AG09319 (cell line): ENCODE results near the gene BBS12.

Experiments used
- DNase-seq: peaks from one replicate; pipeline ENCODE4 v3.0.0-alpha.2; 2010; ENCODE audit warnings: low read depth; ENCODE audit errors: extremely low read depth
- TF ChIP-seq, protein P1 (sequence below): IDR thresholded peaks from 2 replicates; pipeline ENCODE4 v1.5.1; 2011; ENCODE audit warnings: low read depth, mild to moderate bottlenecking, inconsistent platforms, low read length, moderate library complexity

Gene BBS12

DNA sequence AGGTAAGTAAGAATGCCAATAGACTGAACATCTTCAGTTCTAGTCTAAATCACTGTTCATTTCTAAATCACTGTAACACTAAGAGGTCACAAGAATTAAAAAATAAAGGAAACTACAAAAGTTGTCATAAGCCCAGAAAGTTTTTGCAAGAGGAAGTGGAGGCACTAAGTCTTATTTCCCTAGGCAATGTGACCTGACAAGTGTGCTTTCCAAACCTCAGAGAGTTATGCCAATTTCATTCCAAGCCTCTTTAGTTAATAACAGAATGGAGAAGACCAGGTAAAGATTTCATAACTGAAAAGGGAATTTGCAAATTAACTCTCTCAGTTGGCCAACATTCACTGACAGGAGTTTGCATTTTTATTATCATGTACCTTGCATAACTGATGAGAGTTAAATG lies 40.5 kb downstream of the BBS12 start:
- TF ChIP-seq, protein P1, sequence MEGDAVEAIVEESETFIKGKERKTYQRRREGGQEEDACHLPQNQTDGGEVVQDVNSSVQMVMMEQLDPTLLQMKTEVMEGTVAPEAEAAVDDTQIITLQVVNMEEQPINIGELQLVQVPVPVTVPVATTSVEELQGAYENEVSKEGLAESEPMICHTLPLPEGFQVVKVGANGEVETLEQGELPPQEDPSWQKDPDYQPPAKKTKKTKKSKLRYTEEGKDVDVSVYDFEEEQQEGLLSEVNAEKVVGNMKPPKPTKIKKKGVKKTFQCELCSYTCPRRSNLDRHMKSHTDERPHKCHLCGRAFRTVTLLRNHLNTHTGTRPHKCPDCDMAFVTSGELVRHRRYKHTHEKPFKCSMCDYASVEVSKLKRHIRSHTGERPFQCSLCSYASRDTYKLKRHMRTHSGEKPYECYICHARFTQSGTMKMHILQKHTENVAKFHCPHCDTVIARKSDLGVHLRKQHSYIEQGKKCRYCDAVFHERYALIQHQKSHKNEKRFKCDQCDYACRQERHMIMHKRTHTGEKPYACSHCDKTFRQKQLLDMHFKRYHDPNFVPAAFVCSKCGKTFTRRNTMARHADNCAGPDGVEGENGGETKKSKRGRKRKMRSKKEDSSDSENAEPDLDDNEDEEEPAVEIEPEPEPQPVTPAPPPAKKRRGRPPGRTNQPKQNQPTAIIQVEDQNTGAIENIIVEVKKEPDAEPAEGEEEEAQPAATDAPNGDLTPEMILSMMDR, result no peak
- DNase-seq, result no peak

DNA sequence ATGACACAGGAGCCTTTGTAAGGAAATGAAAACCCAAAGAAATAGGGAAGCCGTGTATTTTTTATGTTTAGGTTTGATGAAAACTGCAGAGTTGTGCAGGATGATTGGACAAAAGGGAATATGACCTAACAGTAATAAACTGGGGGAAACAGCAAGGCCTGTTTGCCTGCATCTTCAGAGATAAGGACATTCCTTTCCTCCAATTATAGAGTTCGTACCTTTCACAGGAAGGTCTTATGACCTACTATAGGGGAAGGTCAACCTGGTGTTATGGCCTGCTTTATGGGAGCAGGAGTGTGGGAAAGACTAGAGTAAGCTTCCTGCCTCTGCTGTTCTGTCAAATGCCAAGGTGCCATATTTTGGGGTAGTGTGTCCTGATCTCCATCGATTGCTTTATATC lies 42.5 kb downstream of the BBS12 start:
- TF ChIP-seq, protein P1, result no peak
- no peak for DNase-seq

DNA sequence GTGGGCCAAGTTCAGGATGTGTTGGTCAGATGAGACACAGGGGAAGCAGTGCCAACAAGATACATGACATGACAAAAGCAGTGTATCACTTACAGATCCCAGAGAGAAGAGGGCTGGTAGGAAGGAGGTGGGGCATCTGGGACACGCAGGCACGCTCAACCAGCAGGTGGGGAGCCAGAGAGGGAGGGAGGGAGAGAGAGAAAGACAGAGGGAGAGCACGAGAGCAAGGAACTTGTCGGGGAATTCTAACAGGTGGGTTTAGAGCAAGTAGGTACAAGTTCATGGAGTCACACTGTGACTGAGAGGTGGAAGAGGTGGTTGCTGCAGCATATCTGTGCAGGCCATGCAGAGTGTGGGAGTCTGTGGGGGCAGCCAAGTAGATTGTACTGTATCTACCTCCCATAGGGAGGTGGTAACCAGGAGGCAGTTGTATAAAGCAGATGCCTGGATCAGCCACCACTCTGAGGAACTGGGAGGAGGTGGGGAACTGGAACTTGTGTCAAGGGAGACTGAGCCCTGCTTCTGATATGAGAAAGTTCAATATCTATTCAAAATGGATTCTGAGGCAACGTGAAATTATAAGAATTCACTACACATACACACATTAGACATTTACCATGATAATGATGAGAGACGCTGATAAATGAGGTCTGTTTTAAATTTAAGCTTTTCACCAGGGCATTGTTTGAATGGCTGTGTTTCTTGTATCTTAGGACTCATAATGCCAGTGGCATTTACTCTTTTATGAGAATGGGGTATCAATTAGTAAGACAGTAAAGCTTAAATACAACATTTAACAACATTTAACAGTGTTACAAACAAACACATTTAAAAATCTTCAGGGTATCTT lies 43.7 kb downstream of the BBS12 start:
- no peak for DNase-seq
- TF ChIP-seq, protein P1, result no peak

DNA sequence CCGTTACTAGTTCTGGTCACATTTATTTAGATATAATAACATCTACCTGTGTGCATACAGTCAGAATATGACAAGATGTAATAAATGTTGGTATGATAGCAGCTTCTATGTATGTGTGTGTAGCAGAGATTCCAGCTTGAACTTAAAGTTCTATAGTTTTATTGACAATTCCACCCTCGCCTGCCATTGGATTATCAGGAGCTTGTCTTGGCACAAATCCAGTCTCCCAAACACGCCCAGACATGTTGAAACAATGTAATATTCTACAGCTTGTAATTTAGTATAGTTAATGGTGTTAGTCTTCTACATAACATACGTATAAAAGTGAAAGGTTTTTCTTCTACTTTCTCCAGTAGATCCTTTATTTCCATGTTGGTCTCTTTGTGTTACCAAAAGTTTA lies 44.4 kb downstream of the BBS12 start:
- no peak for DNase-seq
- TF ChIP-seq, protein P1, result no peak

DNA sequence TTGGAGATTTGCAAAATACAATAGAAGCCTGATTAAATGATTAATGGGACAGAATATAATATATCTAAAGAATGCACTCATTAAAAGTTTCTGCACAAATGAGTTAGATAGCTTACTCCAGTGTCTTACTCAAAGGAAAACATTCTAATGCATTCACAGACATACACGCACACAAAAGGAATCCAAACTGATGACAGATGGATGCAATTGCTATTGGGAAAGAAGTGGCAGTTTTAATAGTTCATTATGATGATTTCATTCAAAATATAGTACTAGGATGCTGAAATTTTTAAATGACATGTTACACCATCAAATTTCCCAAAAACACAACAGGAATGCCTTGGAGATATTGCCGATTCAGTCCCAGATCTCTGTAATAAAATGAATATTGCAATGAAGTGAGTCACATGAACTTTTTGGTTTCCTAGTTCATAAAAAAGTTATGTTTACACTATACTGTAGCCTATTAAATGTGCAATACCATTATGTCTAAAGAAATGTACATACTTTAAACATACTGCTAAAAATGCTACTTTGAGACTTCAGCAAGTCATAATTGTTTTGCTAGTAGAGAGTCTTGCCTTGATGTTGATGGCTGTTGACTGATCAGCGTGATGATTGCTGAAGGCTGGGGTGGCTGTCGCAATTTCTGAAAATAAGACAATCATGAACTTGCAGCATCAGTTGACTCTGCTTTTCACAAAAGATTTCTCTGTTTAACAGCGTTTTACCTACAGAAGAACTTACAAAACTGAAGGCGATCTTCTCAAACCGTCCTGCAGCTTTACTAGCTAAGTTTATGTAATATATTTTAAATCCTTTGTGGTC lies 45.6 kb downstream of the BBS12 start:
- TF ChIP-seq, protein P1, result no peak
- peak; percentile 77 for DNase-seq

DNA sequence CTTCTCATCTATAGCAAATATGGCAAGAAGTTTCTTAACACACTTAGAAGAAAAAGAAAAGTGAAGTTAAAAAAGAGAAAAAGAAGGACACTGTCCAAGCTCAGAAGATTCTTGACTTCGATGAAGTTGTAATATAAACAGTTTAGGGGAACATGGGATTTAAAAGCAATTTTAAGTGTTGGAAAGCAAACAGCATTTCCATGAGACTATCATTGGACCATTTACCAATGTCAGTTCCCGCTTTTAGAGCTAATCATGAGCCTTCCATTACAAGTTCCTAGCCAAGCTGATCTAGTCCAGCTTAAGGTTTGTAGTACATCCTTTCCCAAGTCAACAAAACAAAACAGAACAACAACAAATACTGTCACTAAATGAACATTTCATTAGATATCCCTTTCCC lies 49.0 kb downstream of the BBS12 start:
- no peak for DNase-seq
- TF ChIP-seq, protein P1, result no peak
